ENCODE results near the gene ERVMER34-1.
A peak's percentile ranks its signal among the peaks of the same experiment; 100 is the strongest.

ERVMER34-1 gene

DNA sequence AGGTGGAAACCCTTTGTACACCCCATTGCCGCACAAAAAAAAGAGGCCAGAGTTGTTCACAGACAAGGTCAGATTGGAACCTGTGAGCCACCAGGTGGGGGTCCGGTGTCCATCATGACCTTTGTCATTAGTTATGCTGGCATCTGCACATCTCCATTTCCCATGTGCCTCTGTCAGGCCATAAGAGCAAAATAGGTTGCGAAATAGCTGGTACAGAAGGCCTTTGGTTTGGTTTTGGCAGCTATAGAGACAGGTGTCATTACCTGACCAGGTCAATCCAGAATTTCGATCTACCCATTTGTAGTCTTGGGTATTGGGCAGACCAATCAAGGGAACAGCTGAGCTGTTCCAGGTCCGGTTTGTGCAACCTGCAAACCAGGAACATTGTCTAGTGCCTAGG is 6.6 kb downstream of the ERVMER34-1 start:
- Mint-ChIP-seq H3K36me3 (peaks cover 2% of the 10 kb centered on the region), H3K4me3 (no peak overlapping the region), H3K9me3 (ENCODE audit: low read depth) (no peaks in the 10 kb centered on the region), H3K27ac (no peak overlapping the region), H3K27me3 (peaks cover 10% of the 10 kb centered on the region), H3K4me1 (ENCODE audit: low read depth) (no peaks in the 10 kb centered on the region)

DNA sequence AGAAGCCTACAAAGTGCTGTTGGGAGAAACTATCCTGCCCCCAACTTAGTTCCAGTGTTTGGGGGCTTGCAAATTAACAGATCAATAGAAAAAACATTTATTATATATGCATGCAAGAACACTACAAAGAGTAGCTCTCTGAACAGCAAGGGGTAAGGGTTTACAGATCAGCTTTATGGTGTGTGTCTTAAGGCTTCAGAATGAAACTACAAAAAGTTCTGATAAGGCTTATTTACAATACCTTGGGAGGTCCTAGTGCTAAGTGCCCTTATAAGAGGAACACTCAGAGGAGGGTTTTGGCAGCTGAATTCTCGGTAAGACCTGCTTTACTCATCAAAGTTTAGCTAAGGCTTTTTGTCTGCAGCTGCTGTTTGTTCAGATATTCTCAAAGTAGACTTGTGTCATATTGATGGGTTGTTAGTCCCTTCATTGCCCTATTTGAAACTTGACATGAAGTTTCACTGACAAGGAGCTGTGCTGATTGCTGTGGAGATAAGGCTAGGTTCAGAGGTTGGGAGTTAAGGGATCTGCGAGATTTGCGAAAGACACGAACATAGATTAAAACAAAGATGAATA is 7.7 kb downstream of the ERVMER34-1 start:
- Mint-ChIP-seq H3K4me1 (ENCODE audit: low read depth) (no peaks in the 10 kb centered on the region), H3K27ac (no peak overlapping the region), H3K36me3 (peaks cover 2% of the 10 kb centered on the region), H3K9me3 (ENCODE audit: low read depth) (no peaks in the 10 kb centered on the region), H3K27me3 (peaks cover 6% of the 10 kb centered on the region), H3K4me3 (no peak overlapping the region)

DNA sequence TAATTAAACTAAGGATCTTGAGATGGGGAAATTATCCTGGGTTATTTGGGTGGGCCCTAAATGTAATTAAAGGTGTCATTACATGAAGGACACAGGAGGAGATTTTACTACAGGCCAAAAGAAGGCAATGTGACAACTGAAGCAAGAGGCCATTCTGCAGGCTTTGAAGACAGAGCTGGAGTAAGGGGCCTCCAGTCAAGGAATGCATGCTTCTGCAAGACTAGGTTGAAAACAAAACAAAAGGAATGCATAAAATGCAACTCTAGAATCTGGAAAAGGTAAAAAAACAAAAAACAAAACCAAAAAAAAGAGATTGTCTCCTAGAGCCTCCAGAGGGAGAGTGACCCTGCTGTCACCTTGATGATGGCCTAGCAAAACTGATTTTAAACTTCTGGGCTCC is 21.6 kb downstream of the ERVMER34-1 start:
- no peaks in the 10 kb centered on the region for H3K9me3 Mint-ChIP-seq (ENCODE audit: low read depth)
- peaks cover 5% of the 10 kb centered on the region for H3K36me3 Mint-ChIP-seq
- no peaks in the 10 kb centered on the region for H3K4me1 Mint-ChIP-seq (ENCODE audit: low read depth)
- H3K27me3 Mint-ChIP-seq, result peaks cover 10% of the 10 kb centered on the region
- no peak overlapping the region for H3K4me3 Mint-ChIP-seq
- H3K27ac Mint-ChIP-seq, result no peak overlapping the region

DNA sequence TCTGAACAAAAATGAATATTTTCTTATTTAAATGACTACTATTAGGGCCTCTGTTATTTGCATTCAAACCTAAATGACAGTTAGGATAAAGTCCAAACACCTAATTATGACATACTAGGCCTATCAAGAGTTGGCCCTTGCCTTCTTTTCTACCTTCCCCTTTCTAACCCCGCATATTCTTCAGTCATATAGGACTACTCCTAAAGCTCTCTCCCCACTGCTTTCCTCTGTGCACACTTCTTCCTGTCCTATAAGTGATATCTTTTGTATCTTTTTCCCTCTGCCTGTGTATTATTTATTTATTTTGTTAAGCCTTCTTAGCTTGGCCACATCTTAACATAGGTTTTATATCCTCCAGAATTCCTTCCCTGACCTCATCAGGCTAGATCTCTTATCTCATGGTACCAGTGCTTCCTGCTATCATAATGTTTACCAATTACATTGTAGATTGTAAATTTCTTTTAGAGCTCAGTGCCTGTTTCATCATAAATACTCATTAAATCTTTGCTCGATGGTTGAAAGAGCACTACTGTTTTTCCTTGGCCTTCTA is 22.5 kb downstream of the ERVMER34-1 start:
- Mint-ChIP-seq H3K9me3 (ENCODE audit: low read depth) (no peaks in the 10 kb centered on the region), H3K4me3 (no peak overlapping the region), H3K27me3 (peaks cover 10% of the 10 kb centered on the region), H3K36me3 (peaks cover 5% of the 10 kb centered on the region), H3K27ac (no peak overlapping the region), H3K4me1 (ENCODE audit: low read depth) (no peaks in the 10 kb centered on the region)

DNA sequence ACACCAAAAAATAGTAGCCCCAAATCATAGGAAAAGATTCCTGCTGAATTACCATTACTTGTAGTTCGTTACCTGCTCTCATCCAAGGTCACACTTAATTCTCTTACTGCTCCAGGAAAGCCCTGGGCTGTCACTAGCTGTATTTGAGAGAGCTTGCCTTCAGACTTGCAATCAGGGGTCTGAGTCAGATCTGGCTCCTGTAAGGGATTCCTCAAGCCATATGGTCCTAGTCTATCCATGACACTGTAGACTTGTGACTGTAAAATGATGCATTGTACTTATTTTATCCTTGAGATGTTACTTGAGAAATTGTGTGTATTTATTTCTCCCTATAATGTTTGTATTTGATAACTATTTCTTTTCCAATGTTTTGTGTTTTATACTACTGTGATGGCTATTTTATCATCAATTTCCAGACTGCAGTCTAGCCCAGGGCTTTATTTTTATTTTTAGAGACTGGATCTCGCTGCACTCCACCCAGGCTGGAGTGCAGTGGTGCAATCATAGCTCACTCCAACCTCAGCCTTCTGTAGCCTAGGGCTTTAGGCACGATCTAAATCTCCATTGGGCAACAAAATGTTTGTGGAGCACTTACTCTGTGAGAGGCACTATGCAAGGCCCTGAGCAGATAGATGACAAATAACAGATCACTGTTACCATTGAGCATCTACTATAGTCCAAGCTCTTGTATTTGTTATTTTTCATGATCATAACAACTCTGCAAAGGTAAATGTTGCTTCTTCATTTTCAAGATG is 24.2 kb downstream of the ERVMER34-1 start:
- no peak overlapping the region for H3K4me3 Mint-ChIP-seq
- H3K27ac Mint-ChIP-seq, result no peak overlapping the region
- peaks cover 4% of the 10 kb centered on the region for H3K4me1 Mint-ChIP-seq (ENCODE audit: low read depth)
- no peaks in the 10 kb centered on the region for H3K9me3 Mint-ChIP-seq (ENCODE audit: low read depth)
- H3K36me3 Mint-ChIP-seq, result peaks cover 5% of the 10 kb centered on the region
- peaks cover 6% of the 10 kb centered on the region for H3K27me3 Mint-ChIP-seq

DNA sequence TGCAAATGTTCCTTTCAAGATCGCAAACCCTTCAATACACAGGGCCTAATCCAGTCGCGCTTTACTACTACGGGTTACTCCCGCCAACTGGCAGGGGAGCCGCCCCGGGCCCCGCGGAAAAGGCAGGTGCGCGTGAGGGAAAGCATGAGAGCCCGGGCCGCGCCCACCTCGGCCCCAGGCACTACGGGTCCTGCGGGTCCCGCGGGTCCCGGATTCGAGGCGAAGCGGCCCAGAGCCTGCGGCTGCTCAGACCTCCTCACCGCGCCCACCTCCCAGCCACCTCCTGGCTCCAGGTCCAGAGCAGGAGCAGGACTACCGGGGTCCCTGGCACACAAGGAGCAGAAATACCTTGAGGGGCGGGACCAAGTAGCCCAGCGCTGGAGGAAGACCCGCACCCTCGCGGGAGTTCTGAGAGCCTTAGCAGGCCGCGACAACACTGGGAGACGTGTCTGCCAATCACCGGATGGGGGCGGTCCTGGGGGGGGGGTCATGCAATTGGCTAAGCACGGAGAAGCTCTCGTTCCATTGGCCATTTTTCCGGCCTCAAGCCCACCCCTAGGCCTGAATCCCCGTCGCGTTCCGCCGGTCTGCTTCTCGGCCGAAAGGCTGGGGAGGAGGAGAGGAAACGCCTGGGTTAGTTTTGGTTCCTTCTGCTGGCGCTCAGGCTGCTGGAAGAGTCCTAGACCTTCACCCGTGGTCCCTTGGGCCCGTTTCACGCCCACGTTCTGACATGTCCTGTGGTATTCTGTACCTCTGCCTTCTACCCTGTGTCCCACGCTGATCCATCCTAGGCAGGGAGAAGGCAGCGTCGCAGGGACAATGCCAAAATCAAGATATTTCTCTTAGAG is 29.0 kb downstream of the ERVMER34-1 start:
- Mint-ChIP-seq H3K4me1 (ENCODE audit: low read depth) (peaks cover 10% of the 10 kb centered on the region), H3K36me3 (peaks cover 5% of the 10 kb centered on the region), H3K4me3 (peak overlapping the region; percentile 73), H3K9me3 (ENCODE audit: low read depth) (no peaks in the 10 kb centered on the region), H3K27ac (peak overlapping the region; percentile 58), H3K27me3 (peaks cover 2% of the 10 kb centered on the region)

DNA sequence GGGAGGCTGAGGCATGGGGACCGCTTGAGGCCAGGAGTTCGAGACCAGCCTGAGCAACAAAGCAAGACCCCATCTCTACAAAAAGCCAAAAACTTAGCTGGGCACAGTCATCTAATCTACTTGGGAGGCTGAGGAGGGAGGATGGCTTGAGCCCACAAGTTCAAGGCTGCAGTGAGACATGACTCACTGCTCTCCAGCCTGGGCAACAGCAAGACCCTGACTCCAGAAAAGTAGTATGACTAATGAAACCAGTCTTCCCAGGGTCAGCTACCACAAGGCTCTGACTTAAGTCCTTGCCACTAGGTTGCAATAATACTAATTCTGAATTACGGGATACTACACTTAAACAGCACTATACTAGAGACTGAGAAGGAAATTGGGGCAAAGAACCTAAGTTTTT is 33.1 kb downstream of the ERVMER34-1 start:
- H3K4me3 Mint-ChIP-seq, result no peak overlapping the region
- no peaks in the 10 kb centered on the region for H3K9me3 Mint-ChIP-seq (ENCODE audit: low read depth)
- H3K27me3 Mint-ChIP-seq, result no peaks in the 10 kb centered on the region
- H3K4me1 Mint-ChIP-seq (ENCODE audit: low read depth), result peaks cover 41% of the 10 kb centered on the region
- peaks cover 26% of the 10 kb centered on the region for H3K36me3 Mint-ChIP-seq
- no peak overlapping the region for H3K27ac Mint-ChIP-seq

DNA sequence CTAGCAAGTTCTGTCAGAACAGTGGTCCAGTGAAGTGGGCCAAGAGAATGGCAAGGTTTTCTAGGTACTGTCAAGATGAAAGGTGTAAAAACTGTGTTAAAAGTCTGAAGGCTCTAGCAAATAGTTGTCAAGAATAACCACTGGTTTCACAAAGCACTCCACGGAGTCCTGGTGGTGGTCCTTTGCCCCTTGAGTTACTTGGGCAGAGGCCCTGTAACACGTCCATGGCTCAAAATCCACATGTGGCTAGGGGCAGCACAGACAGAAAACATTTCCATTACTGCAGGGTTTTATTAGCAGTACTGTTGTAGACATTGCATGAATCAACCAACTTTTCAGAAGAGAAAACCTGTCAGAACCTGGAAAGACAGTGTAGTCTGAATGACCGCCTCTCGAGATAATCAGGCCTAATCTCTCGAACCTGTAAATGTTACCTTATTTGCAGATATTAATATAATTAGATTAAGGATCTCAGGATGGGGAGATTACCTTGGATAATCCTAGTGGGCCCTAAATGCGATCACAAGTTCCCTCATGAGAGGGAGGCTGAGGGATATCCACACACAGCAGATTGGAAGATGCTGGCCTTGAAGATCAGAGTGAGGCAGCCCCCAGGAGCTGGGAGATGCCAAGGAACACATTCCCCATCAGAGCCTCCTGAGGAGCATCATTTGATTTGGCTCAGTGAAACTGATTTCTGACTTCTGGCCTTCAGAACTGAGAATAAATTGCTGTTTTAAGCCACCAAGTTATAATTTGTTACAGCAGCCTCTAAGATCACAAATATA is 34.7 kb downstream of the ERVMER34-1 start:
- H3K27ac Mint-ChIP-seq, result peak overlapping the region; percentile 16
- H3K27me3 Mint-ChIP-seq, result no peaks in the 10 kb centered on the region
- H3K4me3 Mint-ChIP-seq, result no peak overlapping the region
- H3K36me3 Mint-ChIP-seq, result peaks cover 28% of the 10 kb centered on the region
- H3K9me3 Mint-ChIP-seq (ENCODE audit: low read depth), result no peaks in the 10 kb centered on the region
- H3K4me1 Mint-ChIP-seq (ENCODE audit: low read depth), result peaks cover 39% of the 10 kb centered on the region

DNA sequence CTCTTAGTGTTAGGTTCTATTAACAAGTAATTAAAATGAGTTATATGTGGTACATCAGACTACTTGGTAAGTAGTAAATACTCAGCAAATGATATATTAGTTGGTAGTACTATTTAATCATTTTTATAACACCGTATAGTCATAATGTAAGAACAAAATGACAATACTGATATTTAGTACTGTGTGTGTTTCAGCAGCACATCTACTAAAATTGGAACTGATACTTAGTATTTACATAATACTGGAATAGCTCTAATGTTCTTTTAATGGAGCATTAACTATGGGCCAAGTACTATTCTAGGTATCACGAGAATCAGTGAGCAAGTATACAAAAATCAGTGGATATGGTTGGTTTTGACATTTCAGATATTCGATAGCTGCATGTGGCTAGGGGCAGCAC is 35.3 kb downstream of the ERVMER34-1 start:
- Mint-ChIP-seq H3K36me3 (peaks cover 28% of the 10 kb centered on the region), H3K4me1 (ENCODE audit: low read depth) (peaks cover 43% of the 10 kb centered on the region), H3K4me3 (peak overlapping the region; percentile 97), H3K9me3 (ENCODE audit: low read depth) (no peaks in the 10 kb centered on the region), H3K27ac (peak overlapping the region; percentile 99), H3K27me3 (no peaks in the 10 kb centered on the region)

DNA sequence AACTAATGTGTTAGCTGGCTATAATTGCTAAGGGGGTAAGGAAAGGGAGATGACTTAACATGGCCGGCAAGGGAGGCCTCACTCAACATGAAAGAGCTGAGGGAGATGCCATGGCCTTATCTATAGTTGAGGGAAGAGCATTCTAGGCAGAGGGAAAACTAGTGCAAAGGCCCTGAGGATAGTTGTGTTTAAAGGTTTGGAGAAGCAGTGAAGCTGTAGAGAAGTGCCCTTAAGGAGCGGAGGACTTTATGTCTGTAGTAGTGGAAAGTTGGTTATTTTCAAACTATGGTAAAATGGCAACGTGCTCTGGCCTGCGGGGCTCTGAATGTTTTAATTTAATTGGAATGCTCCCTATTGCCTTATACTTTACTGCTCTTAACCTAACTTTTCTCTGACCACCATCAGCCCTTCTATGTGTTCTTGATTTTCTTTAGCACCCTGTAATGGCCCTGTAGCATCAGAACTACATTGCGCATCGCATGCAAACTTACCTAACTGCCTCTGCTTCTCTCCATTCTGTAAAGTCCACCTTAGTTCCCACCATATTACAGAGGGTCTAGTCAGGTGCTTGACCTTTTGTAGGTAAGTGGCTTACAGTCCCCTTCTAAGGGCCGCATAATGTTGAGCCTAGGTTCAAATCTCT is 35.8 kb downstream of the ERVMER34-1 start:
- H3K4me1 Mint-ChIP-seq (ENCODE audit: low read depth), result peaks cover 47% of the 10 kb centered on the region
- H3K27me3 Mint-ChIP-seq, result no peaks in the 10 kb centered on the region
- H3K9me3 Mint-ChIP-seq (ENCODE audit: low read depth), result no peaks in the 10 kb centered on the region
- H3K36me3 Mint-ChIP-seq, result peaks cover 28% of the 10 kb centered on the region
- peak overlapping the region; percentile 99 for H3K27ac Mint-ChIP-seq
- H3K4me3 Mint-ChIP-seq, result peak overlapping the region; percentile 97

DNA sequence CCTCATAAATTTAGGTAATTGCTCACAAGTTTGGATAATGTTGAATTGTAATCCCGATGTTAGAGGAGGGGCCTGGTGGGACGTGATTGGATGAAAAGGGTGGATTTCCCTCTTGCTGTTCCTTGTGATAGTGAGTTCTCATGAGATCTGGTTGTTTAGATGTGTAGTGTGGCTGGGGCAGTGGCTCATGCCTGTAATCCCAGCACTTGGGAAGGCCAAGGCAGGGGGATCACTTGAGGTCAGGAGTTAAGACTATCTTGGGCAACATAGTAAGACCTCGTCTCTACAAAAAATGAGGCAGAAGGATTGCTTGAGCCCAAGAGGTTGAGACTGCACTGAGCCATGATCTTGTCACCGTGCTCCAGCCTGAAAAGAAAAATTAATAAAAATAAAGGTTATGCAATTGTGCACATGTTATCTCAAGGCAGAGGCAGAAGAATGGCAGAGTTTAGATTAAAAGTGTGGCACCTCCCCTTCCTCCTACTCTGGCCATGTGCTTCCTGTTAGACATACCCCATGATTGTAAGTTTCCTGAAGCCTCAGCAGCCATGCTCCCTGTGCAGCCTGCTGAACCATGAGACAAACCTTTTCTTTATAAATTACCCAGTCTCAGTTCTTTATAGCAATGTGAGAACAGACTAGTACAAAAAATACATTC is 36.5 kb downstream of the ERVMER34-1 start:
- Mint-ChIP-seq H3K9me3 (ENCODE audit: low read depth) (no peaks in the 10 kb centered on the region), H3K36me3 (peaks cover 26% of the 10 kb centered on the region), H3K4me1 (ENCODE audit: low read depth) (peaks cover 47% of the 10 kb centered on the region), H3K4me3 (peak overlapping the region; percentile 97), H3K27ac (peak overlapping the region; percentile 99), H3K27me3 (no peaks in the 10 kb centered on the region)

DNA sequence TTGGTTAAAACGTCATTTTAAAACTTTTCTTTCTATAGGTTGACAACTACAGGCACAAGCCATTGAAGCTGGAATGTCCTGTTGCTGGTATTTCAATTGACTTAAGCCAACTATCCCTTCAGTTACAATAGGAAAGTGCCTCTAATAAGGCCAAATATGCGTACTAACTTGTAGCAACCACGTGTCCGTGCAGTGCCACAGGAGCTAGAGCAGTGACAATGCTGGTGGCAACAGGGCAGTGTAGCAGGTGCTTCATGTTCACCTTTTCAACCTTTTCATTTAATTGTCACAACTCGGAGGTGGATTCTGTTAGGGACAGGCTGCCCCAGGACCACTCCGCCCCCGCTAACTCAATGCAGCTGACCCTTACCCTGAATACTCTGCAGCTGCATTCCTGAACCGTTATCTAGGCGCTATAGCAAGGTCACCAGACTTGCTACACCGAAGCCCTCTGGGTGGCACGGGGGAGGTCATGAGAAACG is 37.7 kb downstream of the ERVMER34-1 start:
- peaks cover 26% of the 10 kb centered on the region for H3K36me3 Mint-ChIP-seq
- H3K27ac Mint-ChIP-seq, result peak overlapping the region; percentile 99
- H3K4me3 Mint-ChIP-seq, result peak overlapping the region; percentile 97
- no peaks in the 10 kb centered on the region for H3K9me3 Mint-ChIP-seq (ENCODE audit: low read depth)
- peaks cover 47% of the 10 kb centered on the region for H3K4me1 Mint-ChIP-seq (ENCODE audit: low read depth)
- H3K27me3 Mint-ChIP-seq, result no peaks in the 10 kb centered on the region

DNA sequence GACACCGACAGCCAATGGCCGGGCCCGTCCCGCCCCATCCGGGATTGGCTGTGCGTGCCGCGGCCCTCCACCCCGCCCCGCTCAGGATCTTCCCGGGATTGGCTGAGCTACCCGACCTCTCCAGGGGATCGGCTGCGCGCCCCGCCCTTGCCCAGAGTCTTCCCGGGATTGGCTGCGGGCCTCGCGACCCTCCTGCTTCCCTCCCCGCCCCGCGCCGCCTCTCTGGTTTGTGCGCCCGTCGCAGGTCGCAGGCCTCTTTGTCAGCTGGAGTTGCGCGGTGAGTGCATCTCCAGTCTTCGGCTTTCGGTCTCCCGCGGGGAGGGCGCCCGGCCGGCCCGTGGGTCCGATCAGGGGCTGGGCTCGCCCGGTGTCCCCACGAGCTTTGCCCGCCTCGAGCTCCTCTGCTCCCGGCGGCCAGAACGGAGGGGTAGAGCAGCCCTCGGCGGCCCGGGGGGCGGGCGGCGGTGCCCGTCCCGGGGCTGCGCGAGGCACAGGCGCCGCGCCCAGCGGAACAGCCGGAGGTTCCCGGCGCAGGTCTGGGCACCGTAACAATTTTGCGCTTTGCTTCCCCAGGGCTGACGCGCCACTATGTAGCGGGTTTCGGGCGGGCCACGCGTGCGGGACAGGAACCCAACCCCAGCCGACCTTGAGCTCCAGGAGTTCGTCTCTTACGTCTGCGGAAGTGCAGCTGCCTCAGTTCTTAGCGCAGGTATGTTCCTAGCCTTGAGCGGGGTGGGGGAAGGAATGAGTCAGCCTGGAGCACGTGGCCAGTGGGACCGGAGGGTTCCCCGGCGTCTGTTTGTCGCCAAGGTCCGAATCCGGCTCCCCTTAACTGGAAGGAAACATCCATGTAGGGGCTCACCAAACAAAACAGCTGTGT is 38.7 kb downstream of the ERVMER34-1 start:
- peaks cover 24% of the 10 kb centered on the region for H3K36me3 Mint-ChIP-seq
- H3K9me3 Mint-ChIP-seq (ENCODE audit: low read depth), result no peaks in the 10 kb centered on the region
- no peaks in the 10 kb centered on the region for H3K27me3 Mint-ChIP-seq
- peak overlapping the region; percentile 97 for H3K4me3 Mint-ChIP-seq
- peaks cover 46% of the 10 kb centered on the region for H3K4me1 Mint-ChIP-seq (ENCODE audit: low read depth)
- peak overlapping the region; percentile 99 for H3K27ac Mint-ChIP-seq
